Activated CD8-positive, alpha-beta T cell treated with anti-CD3 and anti-CD28 coated beads for 36 hours (primary cell): ENCODE measurements around the gene RNF167. TPM values are rescaled to one million over a fixed set of nuclear protein-coding genes. Genes with fewer than 3 reads are reported as not detected.

ENCODE experiments used
- ATAC-seq: fragments of 200-7000 bp; cut with Tn5 transposase; one replicate; pipeline ENCODE4 v1.10.0; 2021; ENCODE audit warnings: mild to moderate bottlenecking, moderate library complexity
- CTCF ChIA-PET: fragments of 350-600 bp; sonication (Branson Sonifier 250); formaldehyde crosslinking; loops from one replicate; lab custom pipeline; 2021; ENCODE audit warnings: antibody characterized with exemption; lab: Charles Lee
- POLR2A ChIA-PET: fragments of 350-600 bp; sonication (Branson Sonifier 250); formaldehyde crosslinking; loops from one replicate; lab custom pipeline; 2021; ENCODE audit warnings: antibody characterized with exemption; lab: Charles Lee
- DNase-seq: peaks from one replicate; pipeline ENCODE4 v3.0.0-alpha.2; 2020
- H3K27ac Mint-ChIP-seq: one replicate; pipeline ENCODE4 v1.8.0; 2021; ENCODE audit warnings: mild to moderate bottlenecking, mixed read lengths
- H3K27me3 Mint-ChIP-seq: one replicate; pipeline ENCODE4 v1.8.0; 2021; ENCODE audit warnings: mixed read lengths
- H3K36me3 Mint-ChIP-seq: one replicate; pipeline ENCODE4 v1.8.0; 2021; ENCODE audit warnings: low read depth, mixed read lengths
- H3K4me1 Mint-ChIP-seq: one replicate; pipeline ENCODE4 v1.8.0; 2021; ENCODE audit warnings: low read depth, mixed read lengths
- H3K4me3 Mint-ChIP-seq: one replicate; pipeline ENCODE4 v1.8.0; 2021; ENCODE audit warnings: mild to moderate bottlenecking, moderate library complexity, mixed read lengths
- H3K9me3 Mint-ChIP-seq: one replicate; pipeline ENCODE4 v1.8.0; 2021; ENCODE audit warnings: mixed read lengths
- intact Hi-C: fragments of 100-400 bp; cut with micrococcal nuclease; formaldehyde crosslinking; loops from one replicate; pipeline ENCODE4 v1.10.0; 2022
- total RNA-seq, 2 experiments: library from RNA; stranded (reverse); gene quantifications; one replicate each; pipeline ENCODE4 v1.2.3, GENCODE V29; 2021
- TF ChIP-seq, protein P1 (sequence below): fragments of 200-600 bp; IDR thresholded peaks from one replicate; pipeline ENCODE4 v1.8.0; 2022; ENCODE audit warnings: antibody characterized with exemption, mild to moderate bottlenecking

Gene RNF167
- total RNA-seq, 2 experiments from 2014 or later = 144 to 152 TPM

DNA sequence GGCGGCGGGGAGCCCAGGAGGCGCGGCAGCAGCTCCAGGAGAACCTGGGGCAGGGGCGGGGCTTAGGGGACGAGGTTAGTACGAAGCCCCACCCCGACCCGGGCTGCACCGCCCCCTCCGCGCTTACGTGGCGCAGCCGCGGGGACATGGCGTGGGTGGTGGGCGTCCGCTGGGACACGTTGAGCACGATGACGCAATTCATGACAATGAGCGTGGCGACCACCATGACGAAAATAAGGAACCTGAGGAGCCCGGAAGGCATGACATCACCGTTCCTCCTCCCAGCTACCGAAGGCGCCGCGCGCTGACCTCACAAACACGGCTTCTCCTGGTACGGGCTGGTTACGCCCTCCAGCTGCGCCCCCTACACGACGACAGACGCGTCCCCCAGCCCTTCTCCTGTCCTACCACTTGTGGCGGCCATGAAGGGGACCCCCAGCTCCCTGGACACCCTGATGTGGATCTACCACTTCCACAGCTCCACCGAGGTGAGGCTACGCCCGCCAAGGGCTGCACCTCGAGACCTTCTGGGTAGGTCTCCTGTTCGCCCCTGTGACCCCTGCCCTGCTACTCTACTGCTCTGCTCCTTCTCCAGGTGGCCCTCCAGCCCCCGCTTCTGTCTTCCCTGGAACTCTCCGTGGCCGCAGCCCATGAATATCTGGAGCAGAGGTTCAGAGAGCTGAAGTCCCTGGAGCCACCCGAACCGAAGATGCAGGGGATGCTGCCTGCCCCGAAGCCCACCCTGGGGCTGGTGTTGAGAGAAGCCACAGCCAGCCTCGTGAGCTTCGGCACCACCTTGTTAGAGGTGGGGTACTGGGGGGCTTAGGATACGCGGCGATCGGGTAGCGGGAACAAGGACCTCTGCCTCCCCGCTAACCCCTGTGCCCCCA, 40.5 kb upstream of the RNF167 start, which contains the start of gene C17orf107:
Gene C17orf107 (plus strand): TSS at position 196 of the 890 bp plus-strand sequence. CDS start 227 bp downstream, at position 423.
- H3K4me1 Mint-ChIP-seq = peaks cover 31% of the 10 kb centered on the region
- POLR2A ChIA-PET = interaction anchor here (0.8 to 5.8 kb wide), 12 partner anchors 9 to 196 kb away, joined by 3 to 41 read pairs (median 7); partner anchors contain the start of genes PELP1, PFN1, PLD2 and RNF167
- intact Hi-C loops = loop anchor here (10.0 kb wide), 1 partner anchor 165 kb away; no protein-coding TSS in a partner anchor
- H3K36me3 Mint-ChIP-seq = peaks cover 21% of the 10 kb centered on the region
- H3K27me3 Mint-ChIP-seq = no peaks in the 10 kb centered on the region
- CTCF ChIA-PET = interaction anchor here (0.6 to 2.5 kb wide), 10 partner anchors 9 to 333 kb away, joined by 3 to 23 read pairs (median 4); no protein-coding TSS in a partner anchor
- TF ChIP-seq, protein P1, sequence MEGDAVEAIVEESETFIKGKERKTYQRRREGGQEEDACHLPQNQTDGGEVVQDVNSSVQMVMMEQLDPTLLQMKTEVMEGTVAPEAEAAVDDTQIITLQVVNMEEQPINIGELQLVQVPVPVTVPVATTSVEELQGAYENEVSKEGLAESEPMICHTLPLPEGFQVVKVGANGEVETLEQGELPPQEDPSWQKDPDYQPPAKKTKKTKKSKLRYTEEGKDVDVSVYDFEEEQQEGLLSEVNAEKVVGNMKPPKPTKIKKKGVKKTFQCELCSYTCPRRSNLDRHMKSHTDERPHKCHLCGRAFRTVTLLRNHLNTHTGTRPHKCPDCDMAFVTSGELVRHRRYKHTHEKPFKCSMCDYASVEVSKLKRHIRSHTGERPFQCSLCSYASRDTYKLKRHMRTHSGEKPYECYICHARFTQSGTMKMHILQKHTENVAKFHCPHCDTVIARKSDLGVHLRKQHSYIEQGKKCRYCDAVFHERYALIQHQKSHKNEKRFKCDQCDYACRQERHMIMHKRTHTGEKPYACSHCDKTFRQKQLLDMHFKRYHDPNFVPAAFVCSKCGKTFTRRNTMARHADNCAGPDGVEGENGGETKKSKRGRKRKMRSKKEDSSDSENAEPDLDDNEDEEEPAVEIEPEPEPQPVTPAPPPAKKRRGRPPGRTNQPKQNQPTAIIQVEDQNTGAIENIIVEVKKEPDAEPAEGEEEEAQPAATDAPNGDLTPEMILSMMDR = no peak
- no peaks in the 10 kb centered on the region for H3K9me3 Mint-ChIP-seq
- peak within 1 kb of the TSS; percentile 94 for H3K4me3 Mint-ChIP-seq
- peak; percentile 99 for DNase-seq
- ATAC-seq = peak; percentile 79
- H3K27ac Mint-ChIP-seq = peak within 1 kb of the TSS; percentile 94

DNA sequence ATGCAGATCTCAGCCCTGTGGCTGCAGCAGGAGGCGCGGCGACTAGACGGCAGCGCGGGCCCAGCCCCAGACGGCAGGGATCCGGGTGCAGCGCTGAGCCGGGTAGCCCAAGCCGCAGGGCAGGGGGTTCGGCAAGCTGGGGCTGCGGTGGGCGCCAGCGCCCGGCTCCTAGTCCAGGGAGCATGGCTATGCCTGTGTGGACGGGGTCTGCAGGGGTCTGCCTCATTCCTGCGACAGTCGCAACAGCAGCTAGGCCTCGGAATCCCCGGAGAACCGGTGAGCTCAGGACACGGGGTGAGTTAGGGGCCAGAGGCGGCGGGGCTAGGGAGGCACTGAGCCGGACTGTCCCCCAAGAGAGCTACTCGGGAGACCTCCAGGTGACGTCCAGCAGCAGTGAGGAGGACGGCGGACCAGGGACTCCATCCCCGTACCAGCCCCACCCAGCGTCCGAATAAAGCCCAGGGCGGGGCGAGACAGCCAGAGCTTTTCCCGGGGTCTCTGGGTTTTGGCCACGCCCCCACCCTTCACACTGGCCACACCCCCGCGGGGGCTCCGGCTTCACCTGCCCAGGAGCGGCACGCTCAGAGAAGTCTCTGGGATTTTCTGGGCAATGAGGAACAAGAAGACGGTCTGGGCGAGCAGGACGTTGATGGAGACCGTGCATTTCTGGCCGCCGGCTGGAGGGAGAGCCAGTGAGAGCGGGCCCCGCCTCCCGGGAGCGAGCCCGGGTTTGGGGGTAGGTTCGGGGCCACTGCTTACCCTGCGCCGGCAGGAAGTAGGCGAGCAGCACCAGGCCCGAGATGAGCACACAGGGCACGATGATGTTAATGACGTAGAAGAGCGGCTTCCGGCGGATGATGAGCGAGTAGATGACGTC, 39.6 kb upstream of the RNF167 start:
- peak; percentile 24 for ATAC-seq
- intact Hi-C loops = loop anchor here (10.0 kb wide), 1 partner anchor 164 kb away; no protein-coding TSS in a partner anchor
- Mint-ChIP-seq H3K4me1 (peaks cover 34% of the 10 kb centered on the region), H3K27ac (peak overlapping the region; percentile 94), H3K27me3 (no peaks in the 10 kb centered on the region), H3K9me3 (no peaks in the 10 kb centered on the region), H3K36me3 (peaks cover 16% of the 10 kb centered on the region), H3K4me3 (peak overlapping the region; percentile 94)
- POLR2A ChIA-PET = interaction anchor here (0.6 to 5.8 kb wide), 11 partner anchors 8 to 197 kb away, joined by 3 to 41 read pairs (median 7); partner anchors contain the start of genes ARRB2, PELP1, PFN1 and PLD2
- TF ChIP-seq, protein P1 = no peak
- CTCF ChIA-PET = interaction anchor here (0.6 to 2.5 kb wide), 6 partner anchors 8 to 110 kb away, joined by 3 to 23 read pairs (median 4); no protein-coding TSS in a partner anchor
- peak; percentile 68 for DNase-seq

DNA sequence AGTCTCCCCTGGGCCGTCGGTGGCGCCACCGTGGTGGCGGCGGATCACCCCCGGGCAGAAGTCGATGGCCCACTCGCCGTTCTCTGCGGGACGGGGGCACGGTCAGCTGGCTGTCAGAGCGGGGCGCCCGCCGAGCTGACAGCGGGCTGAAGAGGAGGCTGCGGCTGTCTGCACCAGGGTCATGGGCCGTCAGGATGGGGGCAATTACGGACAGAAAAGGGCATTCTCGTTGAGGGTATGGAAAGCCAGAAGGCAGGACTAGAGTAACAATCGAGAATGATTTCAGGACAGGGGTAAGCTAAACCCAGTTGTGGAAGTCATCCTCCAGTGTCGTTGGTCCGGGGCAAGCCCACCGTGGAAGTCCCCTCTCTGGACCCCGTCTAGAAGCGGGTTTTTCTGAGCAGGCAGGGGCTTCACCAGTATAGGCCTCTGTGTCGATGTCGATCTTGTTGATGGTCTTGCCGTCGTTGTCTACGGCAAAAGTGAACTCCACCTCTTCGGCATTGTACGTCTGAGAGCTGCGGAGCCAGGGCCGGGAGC, 38.9 kb upstream of the RNF167 start:
- TF ChIP-seq, protein P1 = no peak
- POLR2A ChIA-PET = interaction anchor here (0.6 to 5.8 kb wide), 10 partner anchors 8 to 201 kb away, joined by 3 to 41 read pairs (median 6); partner anchors contain the start of genes ARRB2, PELP1, PFN1 and RNF167
- CTCF ChIA-PET = interaction anchor here (1.2 to 1.4 kb wide), 2 partner anchors 56 to 335 kb away, joined by 3 read pairs; no protein-coding TSS in a partner anchor
- Mint-ChIP-seq H3K9me3 (no peaks in the 10 kb centered on the region), H3K27ac (peak overlapping the region; percentile 57), H3K36me3 (peaks cover 16% of the 10 kb centered on the region), H3K27me3 (no peaks in the 10 kb centered on the region), H3K4me3 (peak overlapping the region; percentile 94), H3K4me1 (peaks cover 34% of the 10 kb centered on the region)
- intact Hi-C loops = loop anchor here (10.0 kb wide), 1 partner anchor 164 kb away; no protein-coding TSS in a partner anchor
- no peak for DNase-seq
- no peak for ATAC-seq

DNA sequence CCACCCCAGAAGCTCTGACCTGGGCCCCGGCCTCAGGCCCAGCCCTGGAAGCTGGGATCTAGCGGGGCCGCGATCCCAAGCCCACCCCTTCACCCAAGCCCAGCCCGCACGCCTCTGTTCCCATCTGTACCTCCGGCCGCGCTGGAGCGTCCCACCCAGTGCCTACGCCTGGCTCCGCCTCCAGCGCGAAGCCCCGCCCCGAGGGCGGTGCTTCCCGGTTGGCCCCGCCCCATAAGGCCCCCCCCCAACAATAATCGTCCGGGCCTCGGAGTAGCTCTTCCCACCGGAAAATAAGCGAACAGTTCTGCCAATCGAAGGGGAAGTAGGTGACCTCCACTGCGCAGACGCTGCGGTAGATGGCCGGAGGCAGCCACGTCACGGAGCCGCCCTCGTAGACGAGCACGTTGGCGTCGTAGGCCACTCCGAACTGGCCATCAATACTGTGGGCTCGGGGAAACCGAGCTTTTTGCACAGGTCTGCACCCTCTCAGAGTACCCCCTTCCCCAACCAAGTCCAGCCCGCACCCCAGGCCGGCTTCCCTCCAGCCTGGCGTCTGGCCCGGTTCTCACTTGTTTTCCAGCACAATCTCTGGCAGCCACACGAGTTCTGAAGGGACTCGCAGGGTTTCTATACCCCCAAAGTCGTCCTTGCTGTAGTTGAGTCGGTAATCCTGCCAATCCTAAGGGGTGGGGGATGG, 38.3 kb upstream of the RNF167 start:
- intact Hi-C loops = loop anchor here (10.0 kb wide), 1 partner anchor 163 kb away; no protein-coding TSS in a partner anchor
- CTCF ChIA-PET = interaction anchor here (1.2 to 2.4 kb wide), 6 partner anchors 12 to 335 kb away, joined by 3 to 19 read pairs (median 7); partner anchors contain the start of genes PSMB6, RNF167 and SLC25A11
- Mint-ChIP-seq H3K4me1 (peaks cover 34% of the 10 kb centered on the region), H3K4me3 (peak overlapping the region; percentile 94), H3K27ac (no peak overlapping the region), H3K36me3 (peaks cover 16% of the 10 kb centered on the region), H3K9me3 (no peaks in the 10 kb centered on the region), H3K27me3 (no peaks in the 10 kb centered on the region)
- DNase-seq (peak; percentile 20), ATAC-seq (no peak)
- TF ChIP-seq, protein P1 = no peak
- POLR2A ChIA-PET = interaction anchor here (0.6 to 5.8 kb wide), 8 partner anchors 7 to 201 kb away, joined by 3 to 41 read pairs (median 4); partner anchors contain the start of genes ARRB2, PFN1, RNF167 and SLC25A11
